GM12892 (cell line): Measurements from ENCODE around the gene NRXN3.

Experiments
- POLR2A ChIP-seq: IDR thresholded peaks from 2 replicates; pipeline ENCODE4 v1.6.1; 2011; ENCODE audit warnings: low read depth, low read length, control low read depth
- POLR2AphosphoS5 ChIP-seq: IDR thresholded peaks from 2 replicates; pipeline ENCODE4 v1.6.1; 2011; ENCODE audit warnings: low read depth, low read length, control low read depth
- TAF1 ChIP-seq: IDR thresholded peaks from 2 replicates; pipeline ENCODE4 v1.6.1; 2011; ENCODE audit warnings: low read depth, mild to moderate bottlenecking, control low read depth, low read length, borderline replicate concordance

DNA sequence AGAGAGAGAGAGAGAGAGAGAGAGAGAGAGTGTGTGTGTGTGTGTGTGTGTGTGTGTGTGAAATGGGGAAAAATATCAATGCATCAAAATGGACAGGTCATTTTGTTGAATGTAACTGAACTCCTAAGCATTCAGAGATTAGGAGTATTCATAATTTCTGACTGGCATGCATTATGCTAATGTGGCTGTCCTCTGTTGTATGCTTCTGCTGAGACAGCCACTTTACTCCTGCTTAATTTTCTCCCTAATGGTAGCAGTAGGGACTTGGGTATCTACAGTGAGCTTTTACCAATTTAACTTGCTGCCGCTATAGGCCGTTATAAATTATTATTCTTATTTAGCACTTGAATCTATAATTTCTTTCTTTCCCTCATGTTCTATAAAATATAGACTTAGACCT, 924.8 kb downstream of the NRXN3 start:
- TF ChIP-seq POLR2AphosphoS5 (no peak), POLR2A (no peak), TAF1 (no peak)
